IPS-18a (cell line): ENCODE results near the gene NUP155.
"Not testable (repeated sequence)": the region's sequence is repeated elsewhere in the genome, so short reads cannot be mapped to it uniquely, and the experiment has no call there.

Source experiments
- H3K27ac ChIP-seq: one replicate; pipeline ENCODE4 v1.5.1; 2013; ENCODE audit warnings: low read length
- H3K27me3 ChIP-seq: one replicate; pipeline ENCODE4 v1.6.1; 2013; ENCODE audit warnings: mild to moderate bottlenecking, low read length; ENCODE audit not compliant: control insufficient read depth, insufficient read depth
- H3K36me3 ChIP-seq: one replicate; pipeline ENCODE4 v1.6.1; 2013; ENCODE audit warnings: low read depth, low read length; ENCODE audit not compliant: control insufficient read depth
- H3K4me1 ChIP-seq: one replicate; pipeline ENCODE4 v1.6.1; 2013; ENCODE audit warnings: low read depth, low read length; ENCODE audit not compliant: control insufficient read depth
- H3K4me3 ChIP-seq: one replicate; pipeline ENCODE4 v1.5.1; 2013; ENCODE audit warnings: low read length
- H3K9ac ChIP-seq: one replicate; pipeline ENCODE4 v1.6.1; 2013; ENCODE audit warnings: mild to moderate bottlenecking, low read length, moderate library complexity
- H3K9me3 ChIP-seq: one replicate; pipeline ENCODE4 v1.6.1; 2013; ENCODE audit warnings: low read depth, low read length; ENCODE audit not compliant: control insufficient read depth

Gene NUP155

GRCh38 chr5:37370864-37371726 lies at the start of gene NUP155:
TSS of gene NUP155 (minus strand) at chr5:37371106. CDS start at chr5:37370977, 129 bp downstream.
- Histone ChIP-seq H3K4me3 (peak within 1 kb of the TSS; percentile 99), H3K27ac (peak within 1 kb of the TSS; percentile 79), H3K36me3 (no peaks in the 10 kb centered on the region), H3K4me1 (peaks cover 15% of the 10 kb centered on the region), H3K27me3 (no peaks in the 10 kb centered on the region), H3K9me3 (no peaks in the 10 kb centered on the region), H3K9ac (peak within 1 kb of the TSS; percentile 97)

DNA sequence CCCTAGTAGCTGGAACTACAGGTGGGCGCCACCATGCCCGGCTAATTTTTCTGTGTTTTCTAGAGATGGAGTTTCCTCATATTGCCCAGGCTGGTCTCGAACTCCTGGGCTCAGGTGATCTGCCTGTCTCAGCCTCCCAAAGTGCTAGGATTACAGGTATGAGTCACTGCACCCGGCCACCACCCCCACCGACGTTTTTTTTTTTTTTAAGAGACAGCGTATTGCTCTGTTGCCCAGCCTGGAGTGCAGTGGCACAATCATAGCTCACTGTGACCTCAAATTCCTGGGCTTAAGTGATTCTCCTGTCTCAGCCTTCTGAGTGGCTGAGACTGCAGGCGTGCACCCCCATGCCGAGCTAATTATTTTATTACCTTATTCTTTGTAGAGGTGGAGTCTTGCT lies 46.4 kb upstream of the NUP155 start:
- H3K36me3 ChIP-seq: no peaks in the 10 kb centered on the region
- no peak overlapping the region for H3K4me3 ChIP-seq
- no peaks in the 10 kb centered on the region for H3K4me1 ChIP-seq
- H3K27me3 ChIP-seq: no peaks in the 10 kb centered on the region
- no peaks in the 10 kb centered on the region for H3K9me3 ChIP-seq
- H3K27ac ChIP-seq: no peak overlapping the region
- no peak overlapping the region for H3K9ac ChIP-seq

- not testable (repeated sequence) for H3K36me3 ChIP-seq, H3K4me1 ChIP-seq, H3K27ac ChIP-seq, H3K9me3 ChIP-seq, H3K27me3 ChIP-seq, H3K9ac ChIP-seq, H3K4me3 ChIP-seq
Measured at GRCh38 chr5:37415456-37415855, 44.5 kb upstream of the NUP155 start.

DNA sequence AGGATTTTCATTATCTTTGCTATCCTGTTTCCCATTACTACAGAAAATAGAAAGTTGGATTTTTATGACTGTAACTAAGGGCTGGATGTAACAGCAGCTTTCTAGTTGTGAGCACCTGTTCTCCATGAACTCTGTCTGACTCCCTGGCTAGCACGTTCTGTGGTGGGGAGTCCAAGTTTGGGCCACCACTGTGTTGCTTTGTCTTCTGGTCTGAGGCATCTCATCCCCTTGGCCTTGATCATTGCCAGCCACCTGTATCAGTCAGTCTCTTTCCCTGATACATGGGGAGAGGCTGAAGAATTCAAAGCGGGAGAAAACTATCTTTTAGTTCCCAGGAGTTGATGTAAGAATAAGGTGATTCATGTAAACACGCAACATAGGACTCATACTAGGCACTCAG lies 41.6 kb upstream of the NUP155 start:
- Histone ChIP-seq H3K36me3 (no peaks in the 10 kb centered on the region), H3K9me3 (no peaks in the 10 kb centered on the region), H3K27me3 (no peaks in the 10 kb centered on the region), H3K27ac (no peak overlapping the region), H3K9ac (no peak overlapping the region), H3K4me3 (no peak overlapping the region), H3K4me1 (no peaks in the 10 kb centered on the region)

GRCh38 chr5:37400501-37400900 lies 29.6 kb upstream of the NUP155 start:
- Histone ChIP-seq H3K27me3 (no peaks in the 10 kb centered on the region), H3K9ac (no peak overlapping the region), H3K4me1 (no peaks in the 10 kb centered on the region), H3K27ac (no peak overlapping the region), H3K9me3 (no peaks in the 10 kb centered on the region), H3K4me3 (no peak overlapping the region), H3K36me3 (no peaks in the 10 kb centered on the region)

DNA sequence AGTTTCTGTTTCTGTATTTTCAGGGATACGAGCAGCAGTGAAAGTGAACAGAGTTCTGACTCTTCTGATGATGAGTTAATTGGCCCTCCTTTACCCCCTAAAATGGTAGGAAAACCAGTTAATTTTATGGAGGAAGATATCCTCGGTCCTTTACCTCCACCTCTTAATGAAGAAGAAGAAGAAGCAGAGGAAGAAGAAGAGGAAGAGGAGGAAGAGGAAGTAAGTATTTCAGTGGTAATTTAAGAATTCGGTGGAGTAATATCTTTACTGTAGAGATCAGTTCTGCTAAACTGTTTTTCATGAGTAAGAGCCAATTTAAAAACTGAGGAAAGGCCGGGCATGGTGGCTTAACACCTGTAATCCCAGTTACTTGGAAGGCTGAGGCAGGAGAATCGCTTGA lies 25.4 kb upstream of the NUP155 start:
- no peaks in the 10 kb centered on the region for H3K27me3 ChIP-seq
- peaks cover 8% of the 10 kb centered on the region for H3K36me3 ChIP-seq
- H3K4me1 ChIP-seq: no peaks in the 10 kb centered on the region
- H3K27ac ChIP-seq: no peak overlapping the region
- H3K9me3 ChIP-seq: no peaks in the 10 kb centered on the region
- no peak overlapping the region for H3K9ac ChIP-seq
- H3K4me3 ChIP-seq: no peak overlapping the region

- no peaks in the 10 kb centered on the region for H3K9me3 ChIP-seq
- H3K4me3 ChIP-seq: no peak overlapping the region
- H3K27ac ChIP-seq: no peak overlapping the region
- no peaks in the 10 kb centered on the region for H3K4me1 ChIP-seq
- peaks cover 8% of the 10 kb centered on the region for H3K36me3 ChIP-seq
- H3K27me3 ChIP-seq: no peaks in the 10 kb centered on the region
- H3K9ac ChIP-seq: no peak overlapping the region
Measured at GRCh38 chr5:37391591-37391990, 20.7 kb upstream of the NUP155 start.

DNA sequence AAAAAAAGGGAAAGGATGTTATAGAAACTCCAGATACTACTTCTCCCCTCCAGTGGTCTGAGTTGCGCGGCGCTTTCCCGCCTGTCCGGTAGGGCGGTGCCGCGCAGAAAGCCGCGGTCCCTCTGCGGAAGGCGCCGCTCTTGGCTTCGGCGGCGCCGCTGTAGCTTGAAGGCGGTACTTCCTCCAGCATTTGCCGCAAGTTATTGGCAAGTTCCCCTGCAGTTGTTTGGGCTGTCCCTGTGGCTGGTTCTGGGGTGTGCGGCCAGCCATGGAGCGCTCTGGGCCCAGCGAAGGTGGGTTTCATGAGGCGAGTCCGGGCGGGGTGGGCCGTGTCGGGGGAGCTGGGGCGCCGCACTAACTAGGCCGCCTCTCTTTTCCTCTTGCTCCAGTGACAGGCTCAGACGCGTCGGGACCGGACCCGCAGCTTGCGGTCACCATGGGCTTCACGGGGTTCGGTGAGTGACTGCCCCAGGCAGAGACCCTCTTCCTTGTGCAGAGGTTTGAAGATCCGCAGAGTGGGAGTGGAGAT lies 8.3 kb upstream of the NUP155 start, which contains the start of gene WDR70:
TSS of gene WDR70 (plus strand) at position 219 of the 529 bp plus-strand sequence. CDS start at position 269, 50 bp downstream.
- Histone ChIP-seq H3K4me3 (peak within 1 kb of the TSS; percentile 75), H3K9ac (peak within 1 kb of the TSS; percentile 50)
- not testable (repeated sequence) for H3K27ac ChIP-seq, H3K36me3 ChIP-seq, H3K27me3 ChIP-seq, H3K9me3 ChIP-seq, H3K4me1 ChIP-seq

- not testable (repeated sequence) for H3K9ac ChIP-seq, H3K36me3 ChIP-seq, H3K4me1 ChIP-seq, H3K9me3 ChIP-seq, H3K27me3 ChIP-seq, H3K27ac ChIP-seq, H3K4me3 ChIP-seq
Measured at GRCh38 chr5:37378066-37378465, 7.2 kb upstream of the NUP155 start.

DNA sequence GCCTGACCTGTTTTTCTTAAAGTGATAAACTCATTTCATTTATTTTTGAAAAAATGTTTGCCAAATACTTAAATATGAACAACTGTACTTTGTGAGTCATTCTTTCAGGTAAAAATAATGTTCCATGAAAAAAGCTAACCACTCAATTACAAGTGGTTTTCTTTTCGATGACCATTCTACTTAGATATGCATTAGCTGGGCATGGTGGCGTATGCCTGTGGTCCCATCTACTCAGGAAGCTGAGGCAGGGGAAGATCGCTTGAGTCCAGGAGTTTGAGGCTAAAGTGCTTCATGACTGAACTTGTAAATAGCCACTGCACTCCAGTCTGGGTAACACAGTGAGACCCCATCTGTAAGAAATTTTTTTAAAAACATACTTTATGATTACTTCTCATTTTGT lies 4.2 kb upstream of the NUP155 start:
- Histone ChIP-seq H3K9ac (no peak overlapping the region), H3K27ac (no peak overlapping the region), H3K9me3 (no peaks in the 10 kb centered on the region), H3K36me3 (no peaks in the 10 kb centered on the region), H3K4me1 (peaks cover 5% of the 10 kb centered on the region), H3K4me3 (no peak overlapping the region), H3K27me3 (no peaks in the 10 kb centered on the region)

GRCh38 chr5:37370550-37370863 lies 399 bp downstream of the NUP155 start:
- Histone ChIP-seq H3K4me3 (peak overlapping the region; percentile 99), H3K9ac (peak overlapping the region; percentile 97), H3K27ac (peak overlapping the region; percentile 79), H3K36me3 (no peaks in the 10 kb centered on the region), H3K9me3 (no peaks in the 10 kb centered on the region), H3K4me1 (peaks cover 15% of the 10 kb centered on the region), H3K27me3 (no peaks in the 10 kb centered on the region)

DNA sequence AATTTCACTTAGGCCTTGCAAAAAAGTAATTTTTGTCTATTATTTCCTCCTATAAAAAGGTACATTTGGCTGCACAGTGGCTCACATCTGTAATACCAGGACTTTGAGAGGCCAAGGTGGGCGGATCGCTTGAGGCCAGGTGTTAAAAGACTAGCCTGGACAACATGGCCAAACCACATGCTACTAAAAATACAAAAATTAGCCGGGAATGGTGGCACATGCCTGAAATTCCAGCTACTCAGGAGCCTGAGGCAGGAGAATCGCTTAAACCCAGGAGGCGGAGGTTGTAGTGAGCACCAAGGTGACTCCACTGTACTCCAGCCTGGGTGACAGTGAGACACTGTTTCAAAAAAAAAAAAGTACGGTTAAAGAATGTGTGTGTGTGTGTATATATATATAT lies 15.7 kb downstream of the NUP155 start:
- H3K27ac ChIP-seq: no peak overlapping the region
- H3K4me3 ChIP-seq: no peak overlapping the region
- H3K9me3 ChIP-seq: no peaks in the 10 kb centered on the region
- no peaks in the 10 kb centered on the region for H3K4me1 ChIP-seq
- peaks cover 40% of the 10 kb centered on the region for H3K36me3 ChIP-seq
- no peaks in the 10 kb centered on the region for H3K27me3 ChIP-seq
- no peak overlapping the region for H3K9ac ChIP-seq
